ENCODE measurements around the gene KREMEN1.

Gene KREMEN1

GRCh38 chr22:29072979-29073617 is at the start of gene KREMEN1:
KREMEN1 (plus strand) TSS chr22:29073035; CDS start chr22:29073131, 96 bp downstream.
- DNase-seq (ENCODE audit: low read depth, low spot score) = no peak
- Histone ChIP-seq H3K27ac (no peak within 1 kb of the TSS), H3K9ac (ENCODE audit: insufficient read length) (peak within 1 kb of the TSS; percentile 73)

GRCh38 chr22:29023172-29023796 is 49.6 kb upstream of the KREMEN1 start:
- Histone ChIP-seq H3K4me3 (no peak overlapping the region), H3K27ac (no peak overlapping the region), H3K9me3 (ENCODE audit: low read depth, low read length) (no peaks in the 10 kb centered on the region), H3K36me3 (ENCODE audit: insufficient read depth, low read length) (no peaks in the 10 kb centered on the region), H3K9ac (ENCODE audit: insufficient read length) (no peak overlapping the region)
- DNase-seq (ENCODE audit: low read depth, low spot score) = no peak
- TF ChIP-seq FOXP2 (optimal IDR thresholded peaks at IDR 0.05; ENCODE audit: control extremely low read depth, extremely low read length, insufficient read depth) (no peak), POLR2AphosphoS5 (IDR thresholded peaks at IDR 0.05; ENCODE audit: borderline replicate concordance, low read depth, low read length) (no peak), EZH2 (IDR thresholded peaks at IDR 0.05) (no peak)

More at GRCh38 chr22:29072979-29073617, at the start of gene KREMEN1:
- no peaks in the 10 kb centered on the region for H3K9me3 ChIP-seq (ENCODE audit: low read depth, low read length)
- TF ChIP-seq FOXP2 (optimal IDR thresholded peaks at IDR 0.05; ENCODE audit: control extremely low read depth, extremely low read length, insufficient read depth) (no peak), EZH2 (IDR thresholded peaks at IDR 0.05) (no peak), POLR2AphosphoS5 (IDR thresholded peaks at IDR 0.05; ENCODE audit: borderline replicate concordance, low read depth, low read length) (no peak)
- no peaks in the 10 kb centered on the region for H3K36me3 ChIP-seq (ENCODE audit: insufficient read depth, low read length)
- H3K4me3 ChIP-seq = peak within 1 kb of the TSS; percentile 82

- no peak overlapping the region for H3K27ac ChIP-seq
- no peak overlapping the region for H3K9ac ChIP-seq (ENCODE audit: insufficient read length)
- H3K4me3 ChIP-seq = no peak overlapping the region
- DNase-seq (ENCODE audit: low read depth, low spot score) = no peak
- TF ChIP-seq FOXP2 (optimal IDR thresholded peaks at IDR 0.05; ENCODE audit: control extremely low read depth, extremely low read length, insufficient read depth) (no peak), POLR2AphosphoS5 (IDR thresholded peaks at IDR 0.05; ENCODE audit: borderline replicate concordance, low read depth, low read length) (no peak), EZH2 (IDR thresholded peaks at IDR 0.05) (no peak)
- no peaks in the 10 kb centered on the region for H3K36me3 ChIP-seq (ENCODE audit: insufficient read depth, low read length)
- H3K9me3 ChIP-seq (ENCODE audit: low read depth, low read length) = no peaks in the 10 kb centered on the region
Measured at GRCh38 chr22:29026579-29026978, 46.3 kb upstream of the KREMEN1 start.

- TF ChIP-seq POLR2AphosphoS5 (IDR thresholded peaks at IDR 0.05; ENCODE audit: borderline replicate concordance, low read depth, low read length) (no peak), FOXP2 (optimal IDR thresholded peaks at IDR 0.05; ENCODE audit: control extremely low read depth, extremely low read length, insufficient read depth) (no peak), EZH2 (IDR thresholded peaks at IDR 0.05) (no peak)
- DNase-seq (ENCODE audit: low read depth, low spot score) = no peak
- no peaks in the 10 kb centered on the region for H3K36me3 ChIP-seq (ENCODE audit: insufficient read depth, low read length)
- H3K9ac ChIP-seq (ENCODE audit: insufficient read length) = no peak overlapping the region
- no peak overlapping the region for H3K4me3 ChIP-seq
- H3K27ac ChIP-seq = no peak overlapping the region
- no peaks in the 10 kb centered on the region for H3K9me3 ChIP-seq (ENCODE audit: low read depth, low read length)
Measured at GRCh38 chr22:29028468-29028867, 44.4 kb upstream of the KREMEN1 start.

DNA sequence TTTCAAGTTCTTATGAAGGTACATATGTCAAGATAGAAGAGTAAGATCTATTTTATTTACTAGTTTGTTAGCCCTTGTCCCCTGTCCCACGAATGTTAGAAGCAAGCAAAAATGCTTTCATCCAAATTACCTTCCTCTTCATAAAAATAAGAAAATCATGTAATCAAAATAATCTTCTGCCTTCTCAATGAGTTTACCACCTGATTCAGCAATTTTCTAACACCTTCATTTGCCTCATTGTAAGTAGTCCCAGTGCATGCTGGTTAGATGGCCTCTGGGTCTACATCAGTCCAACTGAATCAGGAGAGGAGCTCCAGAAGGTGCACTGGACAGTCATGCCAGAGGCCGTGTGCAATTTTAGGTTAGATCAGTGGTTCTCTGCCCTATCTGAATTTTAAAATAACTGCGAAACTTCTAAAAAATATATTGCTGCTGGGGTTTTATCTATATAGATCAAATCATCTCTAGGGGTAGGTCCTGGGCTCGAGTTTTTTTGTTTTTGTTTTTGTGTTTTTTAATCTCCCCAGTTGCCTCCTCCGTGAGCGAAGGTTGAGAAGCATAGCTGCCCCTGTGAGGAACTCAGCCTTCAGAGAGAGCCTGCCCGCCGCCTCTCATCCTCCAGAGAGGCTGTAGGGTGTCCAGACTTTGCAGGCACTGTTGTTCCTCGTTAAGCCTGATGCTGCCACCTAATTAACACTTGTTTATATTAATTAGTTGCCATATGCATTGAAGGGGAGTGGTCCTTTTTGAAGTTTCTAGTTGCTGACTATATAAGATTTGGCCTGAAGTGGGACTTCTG is 43.4 kb upstream of the KREMEN1 start:
- H3K9me3 ChIP-seq (ENCODE audit: low read depth, low read length) = no peaks in the 10 kb centered on the region
- no peak overlapping the region for H3K4me3 ChIP-seq
- H3K36me3 ChIP-seq (ENCODE audit: insufficient read depth, low read length) = no peaks in the 10 kb centered on the region
- no peak overlapping the region for H3K9ac ChIP-seq (ENCODE audit: insufficient read length)
- no peak overlapping the region for H3K27ac ChIP-seq
- DNase-seq (ENCODE audit: low read depth, low spot score) = no peak
- TF ChIP-seq EZH2 (IDR thresholded peaks at IDR 0.05) = no peak
- no peak for TF ChIP-seq POLR2AphosphoS5 (IDR thresholded peaks at IDR 0.05; ENCODE audit: borderline replicate concordance, low read depth, low read length)
- TF ChIP-seq FOXP2 (optimal IDR thresholded peaks at IDR 0.05; ENCODE audit: control extremely low read depth, extremely low read length, insufficient read depth) = no peak

DNA sequence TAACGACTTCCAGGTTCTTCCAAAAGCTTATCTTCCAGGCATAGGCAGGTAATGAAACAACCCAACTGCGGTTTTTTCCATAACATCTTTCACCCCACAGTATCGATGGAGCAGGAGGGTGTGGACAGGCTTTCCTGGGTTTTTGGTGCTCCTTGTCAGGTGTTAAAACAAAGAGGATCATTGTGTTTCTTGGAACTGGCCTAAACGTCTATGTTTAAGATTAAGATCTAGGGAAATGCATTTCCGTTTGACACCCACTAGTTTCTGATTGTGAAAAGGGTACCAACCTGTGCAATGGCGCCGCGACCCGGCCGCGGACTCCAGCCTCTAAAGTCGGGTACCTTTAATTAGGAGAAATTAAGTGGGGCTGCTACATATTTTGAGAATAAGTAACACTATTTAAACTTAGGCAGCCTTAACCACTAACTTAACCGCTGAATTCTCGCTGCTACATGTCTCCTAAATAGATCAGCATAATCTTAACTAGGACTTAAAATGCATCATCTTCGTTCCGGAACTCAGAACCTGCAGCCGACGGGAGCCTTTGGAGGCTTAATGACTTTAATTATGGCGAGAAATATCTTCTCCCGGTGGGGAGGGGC is 42.7 kb upstream of the KREMEN1 start:
- TF ChIP-seq POLR2AphosphoS5 (IDR thresholded peaks at IDR 0.05; ENCODE audit: borderline replicate concordance, low read depth, low read length) (no peak), EZH2 (IDR thresholded peaks at IDR 0.05) (no peak), FOXP2 (optimal IDR thresholded peaks at IDR 0.05; ENCODE audit: control extremely low read depth, extremely low read length, insufficient read depth) (no peak)
- Histone ChIP-seq H3K9ac (ENCODE audit: insufficient read length) (no peak overlapping the region), H3K4me3 (no peak overlapping the region), H3K36me3 (ENCODE audit: insufficient read depth, low read length) (no peaks in the 10 kb centered on the region), H3K27ac (no peak overlapping the region), H3K9me3 (ENCODE audit: low read depth, low read length) (no peaks in the 10 kb centered on the region)
- DNase-seq (ENCODE audit: low read depth, low spot score) = no peak

- DNase-seq (ENCODE audit: low read depth, low spot score) = no peak
Measured at GRCh38 chr22:29030618-29031226, 42.1 kb upstream of the KREMEN1 start.

More at GRCh38 chr22:29030618-29031226, 42.1 kb upstream of the KREMEN1 start:
- Histone ChIP-seq H3K9me3 (ENCODE audit: low read depth, low read length) (no peaks in the 10 kb centered on the region), H3K36me3 (ENCODE audit: insufficient read depth, low read length) (no peaks in the 10 kb centered on the region), H3K4me3 (no peak overlapping the region), H3K27ac (no peak overlapping the region), H3K9ac (ENCODE audit: insufficient read length) (no peak overlapping the region)
- no peak for TF ChIP-seq EZH2 (IDR thresholded peaks at IDR 0.05)
- no peak for TF ChIP-seq FOXP2 (optimal IDR thresholded peaks at IDR 0.05; ENCODE audit: control extremely low read depth, extremely low read length, insufficient read depth)
- TF ChIP-seq POLR2AphosphoS5 (IDR thresholded peaks at IDR 0.05; ENCODE audit: borderline replicate concordance, low read depth, low read length) = no peak

All from SK-N-MC (cell line).